ENCODE measurements around the gene EPHX1.
A peak's percentile ranks its signal among the peaks of the same experiment; 100 is the strongest.
"Not testable (repeated sequence)": the region's sequence is repeated elsewhere in the genome, so short reads cannot be mapped to it uniquely, and the experiment has no call there.

The EPHX1 gene

GRCh38 chr1:225808136-225808535, 1.8 kb upstream of the EPHX1 start:
- Mint-ChIP-seq H3K9me3 (no peaks in the 10 kb centered on the region), H3K27ac (no peak overlapping the region), H3K4me1 (peaks cover 10% of the 10 kb centered on the region), H3K4me3 (no peak overlapping the region), H3K36me3 (no peaks in the 10 kb centered on the region)
- ATAC-seq (no peak), DNase-seq (ENCODE audit: low spot score in 2 of 2) (no peak)

GRCh38 chr1:225810579-225811538, 935 bp downstream of the EPHX1 start:
- peak overlapping the region; percentile 71 for H3K4me3 Mint-ChIP-seq
- not testable (repeated sequence) for H3K27ac Mint-ChIP-seq; DNase-seq (ENCODE audit: low spot score in 2 of 2); H3K36me3 Mint-ChIP-seq; H3K4me1 Mint-ChIP-seq; ATAC-seq; H3K9me3 Mint-ChIP-seq

GRCh38 chr1:225811622-225812487, 1.9 kb downstream of the EPHX1 start:
- H3K36me3 Mint-ChIP-seq, result no peaks in the 10 kb centered on the region
- H3K27ac Mint-ChIP-seq, result no peak overlapping the region
- peaks cover 10% of the 10 kb centered on the region for H3K4me1 Mint-ChIP-seq
- no peak for DNase-seq (ENCODE audit: low spot score in 2 of 2)
- H3K9me3 Mint-ChIP-seq, result no peaks in the 10 kb centered on the region
- ATAC-seq, result no peak
- H3K4me3 Mint-ChIP-seq, result no peak overlapping the region

GRCh38 chr1:225812488-225813213, 2.7 kb downstream of the EPHX1 start:
- ATAC-seq (no peak), DNase-seq (ENCODE audit: low spot score in 2 of 2) (no peak)
- Mint-ChIP-seq H3K4me3 (no peak overlapping the region), H3K27ac (no peak overlapping the region), H3K4me1 (peaks cover 10% of the 10 kb centered on the region), H3K9me3 (no peaks in the 10 kb centered on the region), H3K36me3 (no peaks in the 10 kb centered on the region)

GRCh38 chr1:225813214-225813964, 3.5 kb downstream of the EPHX1 start:
- no peak overlapping the region for H3K4me3 Mint-ChIP-seq
- no peaks in the 10 kb centered on the region for H3K36me3 Mint-ChIP-seq
- no peaks in the 10 kb centered on the region for H3K9me3 Mint-ChIP-seq
- DNase-seq (ENCODE audit: low spot score in 2 of 2) (no peak), ATAC-seq (no peak)
- no peak overlapping the region for H3K27ac Mint-ChIP-seq
- H3K4me1 Mint-ChIP-seq, result peaks cover 10% of the 10 kb centered on the region

GRCh38 chr1:225814381-225814780, 4.5 kb downstream of the EPHX1 start:
- H3K4me3 Mint-ChIP-seq, result no peak overlapping the region
- no peaks in the 10 kb centered on the region for H3K36me3 Mint-ChIP-seq
- no peak overlapping the region for H3K27ac Mint-ChIP-seq
- ATAC-seq, result no peak
- no peak for DNase-seq (ENCODE audit: low spot score in 2 of 2)
- H3K4me1 Mint-ChIP-seq, result peaks cover 10% of the 10 kb centered on the region
- H3K9me3 Mint-ChIP-seq, result no peaks in the 10 kb centered on the region

- H3K4me3 Mint-ChIP-seq; ATAC-seq; DNase-seq (ENCODE audit: low spot score in 2 of 2); H3K27ac Mint-ChIP-seq; H3K4me1 Mint-ChIP-seq; H3K36me3 Mint-ChIP-seq; H3K9me3 Mint-ChIP-seq: not testable (repeated sequence)
Observed at GRCh38 chr1:225815090-225815489, 5.2 kb downstream of the EPHX1 start.

- H3K9me3 Mint-ChIP-seq, result no peaks in the 10 kb centered on the region
- DNase-seq (ENCODE audit: low spot score in 2 of 2) (no peak), ATAC-seq (no peak)
- peaks cover 5% of the 10 kb centered on the region for H3K4me1 Mint-ChIP-seq
- H3K27ac Mint-ChIP-seq, result no peak overlapping the region
- no peak overlapping the region for H3K4me3 Mint-ChIP-seq
- H3K36me3 Mint-ChIP-seq, result no peaks in the 10 kb centered on the region
Observed at GRCh38 chr1:225815526-225816178, 5.7 kb downstream of the EPHX1 start.

- no peaks in the 10 kb centered on the region for H3K36me3 Mint-ChIP-seq
- H3K4me1 Mint-ChIP-seq, result no peaks in the 10 kb centered on the region
- no peak for ATAC-seq
- no peak for DNase-seq (ENCODE audit: low spot score in 2 of 2)
- H3K9me3 Mint-ChIP-seq, result no peaks in the 10 kb centered on the region
- H3K27ac Mint-ChIP-seq, result no peak overlapping the region
- H3K4me3 Mint-ChIP-seq, result no peak overlapping the region
Observed at GRCh38 chr1:225816643-225817538, 7.0 kb downstream of the EPHX1 start.

GRCh38 chr1:225817611-225818061, 7.7 kb downstream of the EPHX1 start:
- no peak for DNase-seq (ENCODE audit: low spot score in 2 of 2)
- no peaks in the 10 kb centered on the region for H3K36me3 Mint-ChIP-seq
- no peak overlapping the region for H3K4me3 Mint-ChIP-seq
- H3K27ac Mint-ChIP-seq, result no peak overlapping the region
- H3K4me1 Mint-ChIP-seq, result no peaks in the 10 kb centered on the region
- no peaks in the 10 kb centered on the region for H3K9me3 Mint-ChIP-seq
- no peak for ATAC-seq

GRCh38 chr1:225818229-225818628, 8.3 kb downstream of the EPHX1 start:
- H3K36me3 Mint-ChIP-seq, result no peaks in the 10 kb centered on the region
- H3K4me1 Mint-ChIP-seq, result no peaks in the 10 kb centered on the region
- DNase-seq (ENCODE audit: low spot score in 2 of 2) (no peak), ATAC-seq (no peak)
- H3K27ac Mint-ChIP-seq, result no peak overlapping the region
- H3K9me3 Mint-ChIP-seq, result no peaks in the 10 kb centered on the region
- no peak overlapping the region for H3K4me3 Mint-ChIP-seq

GRCh38 chr1:225819346-225820192, 9.6 kb downstream of the EPHX1 start:
- no peaks in the 10 kb centered on the region for H3K4me1 Mint-ChIP-seq
- DNase-seq (ENCODE audit: low spot score in 2 of 2) (no peak), ATAC-seq (no peak)
- H3K36me3 Mint-ChIP-seq, result no peaks in the 10 kb centered on the region
- H3K4me3 Mint-ChIP-seq, result no peak overlapping the region
- no peaks in the 10 kb centered on the region for H3K9me3 Mint-ChIP-seq
- no peak overlapping the region for H3K27ac Mint-ChIP-seq

Data from stimulated activated effector memory CD8-positive, alpha-beta T cell treated with anti-CD3 and anti-CD28 coated beads, Interleukin-12 subunit alpha, Interleukin-12 subunit beta, amount 100 ng/mL, for 72 hours (primary cell).